Smooth muscle cell (in vitro differentiated cells): Measurements from ENCODE around the gene ASIC2. TPM values are rescaled to one million over a fixed set of nuclear protein-coding genes. Genes with fewer than 3 reads are reported as not detected.
A peak's percentile ranks its signal among the peaks of the same experiment; 100 is the strongest.

ENCODE experiments used
- DNase-seq: peaks from one replicate; lab custom pipeline; 2025; ENCODE audit not compliant: unreplicated experiment; lab: John Stamatoyannopoulos, UW
- H2AFZ ChIP-seq: fragments of 200-600 bp; sonication (generic); 2 replicates; pipeline ENCODE4 v1.6.0; 2016; ENCODE audit warnings: antibody characterized with exemption, low read depth, mild to moderate bottlenecking
- H3F3A ChIP-seq: fragments of 200-600 bp; sonication (generic); 2 replicates; pipeline ENCODE4 v1.6.0; 2017; ENCODE audit warnings: antibody characterized with exemption, low read depth
- H3K27ac ChIP-seq: fragments of 200-600 bp; sonication (generic); 2 replicates; pipeline ENCODE4 v1.5.1; 2016; ENCODE audit warnings: low read depth, mild to moderate bottlenecking
- H3K27me3 ChIP-seq: fragments of 200-600 bp; sonication (generic); 2 replicates; pipeline ENCODE4 v1.6.1; 2016; ENCODE audit warnings: low read depth, mild to moderate bottlenecking
- H3K36me3 ChIP-seq: fragments of 200-600 bp; sonication (generic); 2 replicates; pipeline ENCODE4 v1.5.1; 2016; ENCODE audit warnings: low read depth
- H3K4me1 ChIP-seq: fragments of 200-600 bp; sonication (generic); 2 replicates; pipeline ENCODE4 v1.5.1; 2016; ENCODE audit warnings: low read depth
- H3K4me2 ChIP-seq: fragments of 200-600 bp; sonication (generic); 2 replicates; pipeline ENCODE4 v1.6.0; 2016; ENCODE audit warnings: mild to moderate bottlenecking
- H3K4me3 ChIP-seq: fragments of 200-600 bp; sonication (generic); 2 replicates; pipeline ENCODE4 v1.5.1; 2016; ENCODE audit warnings: mild to moderate bottlenecking
- H3K79me2 ChIP-seq: fragments of 200-600 bp; sonication (generic); 2 replicates; pipeline ENCODE4 v1.6.0; 2016; ENCODE audit warnings: low read depth, mild to moderate bottlenecking
- H3K9ac ChIP-seq: fragments of 200-600 bp; sonication (generic); 2 replicates; pipeline ENCODE4 v1.6.0; 2016; ENCODE audit warnings: low read depth
- H3K9me3 ChIP-seq: fragments of 200-600 bp; sonication (generic); replicated peaks from 2 replicates; pipeline ENCODE4 v1.5.1; 2016; ENCODE audit warnings: low read depth
- H4K20me1 ChIP-seq: fragments of 200-600 bp; sonication (generic); 2 replicates; pipeline ENCODE4 v1.6.0; 2016; ENCODE audit warnings: low read depth
- CTCF ChIP-seq: fragments of 200-600 bp; sonication (generic); IDR thresholded peaks from 2 replicates; pipeline ENCODE4 v1.5.1; 2017; ENCODE audit warnings: borderline replicate concordance, mild to moderate bottlenecking, antibody characterized with exemption; ENCODE audit not compliant: insufficient read depth, poor library complexity, severe bottlenecking
- WGBS: methylation state at CpG from one replicate; pipeline ENCODE4 v1.1.7; 2016; ENCODE audit warnings: low lambda C conversion rate; 5-methylcytosine and 5-hydroxymethylcytosine counted together
- polyA plus RNA-seq: library from polyadenylated mRNA; unstranded; fragments of >200 nt; fragmentation: Nextera tagmentation; extraction: Ambion mirVana; gene quantifications from 2 replicates; pipeline ENCODE4 v1.2.1, GENCODE V29; 2016
- total RNA-seq: library from RNA; depleted of rRNA; stranded (reverse); fragments of >200 nt; gene quantifications from 2 replicates; pipeline ENCODE4 v1.2.3, GENCODE V29; 2014

Gene ASIC2
- total and polyA plus RNA-seq, 2 experiments from 2014 or later = 0.18 to 0.23 TPM

GRCh38 chr17:33299115-33299514 is 6.0 kb upstream of the ASIC2 start:
- H3K4me3 ChIP-seq = no peak overlapping the region
- no peak for DNase-seq
- peaks cover 28% of the 10 kb centered on the region for H3K27me3 ChIP-seq
- H3K9me3 ChIP-seq = no peaks in the 10 kb centered on the region
- H2AFZ ChIP-seq = no peak overlapping the region
- TF ChIP-seq CTCF = no peak
- no peaks in the 10 kb centered on the region for H3F3A ChIP-seq
- H4K20me1 ChIP-seq = no peaks in the 10 kb centered on the region
- no peaks in the 10 kb centered on the region for H3K36me3 ChIP-seq
- no peaks in the 10 kb centered on the region for H3K79me2 ChIP-seq
- no peak overlapping the region for H3K4me2 ChIP-seq
- no peaks in the 10 kb centered on the region for H3K4me1 ChIP-seq
- H3K27ac ChIP-seq = no peak overlapping the region
- 78% methylated on average over 2 of the region's 2 CpGs for WGBS
- H3K9ac ChIP-seq = no peak overlapping the region

GRCh38 chr17:33297643-33298042 is 4.5 kb upstream of the ASIC2 start:
- H4K20me1 ChIP-seq = no peaks in the 10 kb centered on the region
- H3K79me2 ChIP-seq = no peaks in the 10 kb centered on the region
- no peaks in the 10 kb centered on the region for H3K9me3 ChIP-seq
- no peak overlapping the region for H3K9ac ChIP-seq
- no peak overlapping the region for H2AFZ ChIP-seq
- WGBS = 86% methylated on average over 4 of the region's 4 CpGs
- H3K4me3 ChIP-seq = no peak overlapping the region
- H3K27me3 ChIP-seq = peaks cover 43% of the 10 kb centered on the region
- DNase-seq = no peak
- no peaks in the 10 kb centered on the region for H3K36me3 ChIP-seq
- H3K27ac ChIP-seq = no peak overlapping the region
- H3K4me2 ChIP-seq = no peak overlapping the region
- no peak for TF ChIP-seq CTCF
- peaks cover 3% of the 10 kb centered on the region for H3K4me1 ChIP-seq
- no peaks in the 10 kb centered on the region for H3F3A ChIP-seq

- no peak overlapping the region for H3K27ac ChIP-seq
- no peaks in the 10 kb centered on the region for H4K20me1 ChIP-seq
- H3K27me3 ChIP-seq = peaks cover 65% of the 10 kb centered on the region
- no peaks in the 10 kb centered on the region for H3K79me2 ChIP-seq
- H2AFZ ChIP-seq = no peak overlapping the region
- 61% methylated on average over 1 of the region's 1 CpG for WGBS
- no peak overlapping the region for H3K4me2 ChIP-seq
- TF ChIP-seq CTCF = no peak
- DNase-seq = no peak
- H3K4me1 ChIP-seq = peaks cover 4% of the 10 kb centered on the region
- no peaks in the 10 kb centered on the region for H3F3A ChIP-seq
- no peak overlapping the region for H3K4me3 ChIP-seq
- H3K9ac ChIP-seq = no peak overlapping the region
- no peaks in the 10 kb centered on the region for H3K36me3 ChIP-seq
- H3K9me3 ChIP-seq = no peaks in the 10 kb centered on the region
Observed at GRCh38 chr17:33294994-33295393, 1.9 kb upstream of the ASIC2 start.

GRCh38 chr17:33292201-33292980 is 704 bp downstream of the ASIC2 start:
- Histone ChIP-seq H3K27ac (no peak overlapping the region), H3K36me3 (no peaks in the 10 kb centered on the region), H3K79me2 (no peaks in the 10 kb centered on the region), H3K4me2 (peak overlapping the region; percentile 84), H3K4me1 (peaks cover 8% of the 10 kb centered on the region), H3F3A (no peaks in the 10 kb centered on the region), H3K9ac (no peak overlapping the region), H3K4me3 (peak overlapping the region; percentile 49), H3K27me3 (peaks cover 89% of the 10 kb centered on the region), H2AFZ (no peak overlapping the region), H4K20me1 (no peaks in the 10 kb centered on the region), H3K9me3 (no peaks in the 10 kb centered on the region)
- peak; percentile 40 for TF ChIP-seq CTCF
- WGBS = 2% methylated on average over 59 of the region's 72 CpGs
- no peak for DNase-seq
